Activated CD4-positive, alpha-beta T cell treated with anti-CD3 and anti-CD28 coated beads, Interleukin-2, amount 50 U/mL, for 16 hours (primary cell): ENCODE data around the gene S1PR3.

ENCODE experiments used
- DNase-seq: peaks from one replicate; pipeline ENCODE4 v3.0.0-alpha.2; 2020

The S1PR3 gene

DNA sequence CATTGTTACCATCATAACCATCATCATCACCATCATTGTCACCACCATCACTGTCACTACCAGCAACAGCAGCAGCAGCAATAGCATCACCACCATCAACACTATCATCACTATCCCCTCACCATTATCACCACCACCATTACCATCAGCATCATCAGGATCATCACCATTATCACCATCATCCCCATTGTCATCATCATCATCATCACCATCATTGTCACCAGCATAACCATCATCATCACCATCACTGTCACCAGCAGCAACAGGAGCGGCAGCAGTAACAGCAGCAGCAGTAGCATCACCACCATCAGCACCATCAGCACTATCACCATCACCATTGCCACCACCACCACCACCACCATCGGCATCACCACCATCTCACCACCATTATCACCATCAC lies 48.4 kb downstream of the S1PR3 start:
- no peak for DNase-seq

DNA sequence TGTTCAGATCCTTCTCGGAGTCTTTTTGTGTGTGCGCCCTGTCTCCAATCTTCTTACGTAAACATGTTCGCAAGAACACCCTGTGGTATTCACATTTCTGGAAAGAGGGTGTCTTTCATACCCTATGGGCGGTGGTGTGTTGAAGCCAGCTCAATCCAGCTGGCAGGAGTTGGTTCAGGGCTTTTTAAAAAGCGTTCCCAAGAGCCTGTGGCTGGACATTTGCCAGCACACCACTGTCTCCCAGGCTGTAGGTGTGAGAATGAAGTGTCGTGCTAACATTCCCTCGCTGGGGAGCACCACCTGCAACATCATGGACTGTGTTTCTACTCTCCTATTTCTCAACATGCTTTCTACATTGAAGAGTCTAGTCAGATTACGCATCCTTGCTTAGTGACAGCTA lies 51.7 kb downstream of the S1PR3 start:
- DNase-seq, result no peak

- DNase-seq, result no peak
These were observed 52.8 kb downstream of the S1PR3 start for GRCh38 chr9:89044104-89044503.

DNA sequence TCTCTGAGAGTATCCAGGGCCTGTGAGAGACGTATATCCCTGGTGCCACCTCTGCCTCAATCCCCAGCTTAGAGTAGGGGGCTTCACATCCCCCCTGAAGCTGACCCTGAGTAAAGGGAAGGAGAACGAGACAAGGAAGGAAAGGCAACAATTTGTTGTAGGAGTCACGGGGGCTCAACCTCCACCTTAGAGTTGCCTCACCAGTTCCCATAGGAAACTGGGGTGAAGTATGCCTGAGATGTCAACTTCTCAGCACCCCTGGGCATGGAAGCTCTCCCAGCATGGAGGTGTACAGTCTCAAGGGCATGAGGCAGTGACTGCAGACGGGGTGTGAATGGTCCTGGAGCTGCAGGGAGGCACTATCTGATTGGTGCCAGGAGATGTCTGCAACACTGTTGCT lies 53.6 kb downstream of the S1PR3 start:
- DNase-seq, result no peak

GRCh38 chr9:89046832-89047231 lies 55.6 kb downstream of the S1PR3 start:
- no peak for DNase-seq

GRCh38 chr9:89047667-89048066 lies 56.4 kb downstream of the S1PR3 start:
- no peak for DNase-seq

GRCh38 chr9:89048616-89049015 lies 57.3 kb downstream of the S1PR3 start:
- no peak for DNase-seq

- no peak for DNase-seq
These were observed 58.4 kb downstream of the S1PR3 start for GRCh38 chr9:89049646-89050045.

- no peak for DNase-seq
These were observed 60.3 kb downstream of the S1PR3 start for GRCh38 chr9:89051421-89052025.

DNA sequence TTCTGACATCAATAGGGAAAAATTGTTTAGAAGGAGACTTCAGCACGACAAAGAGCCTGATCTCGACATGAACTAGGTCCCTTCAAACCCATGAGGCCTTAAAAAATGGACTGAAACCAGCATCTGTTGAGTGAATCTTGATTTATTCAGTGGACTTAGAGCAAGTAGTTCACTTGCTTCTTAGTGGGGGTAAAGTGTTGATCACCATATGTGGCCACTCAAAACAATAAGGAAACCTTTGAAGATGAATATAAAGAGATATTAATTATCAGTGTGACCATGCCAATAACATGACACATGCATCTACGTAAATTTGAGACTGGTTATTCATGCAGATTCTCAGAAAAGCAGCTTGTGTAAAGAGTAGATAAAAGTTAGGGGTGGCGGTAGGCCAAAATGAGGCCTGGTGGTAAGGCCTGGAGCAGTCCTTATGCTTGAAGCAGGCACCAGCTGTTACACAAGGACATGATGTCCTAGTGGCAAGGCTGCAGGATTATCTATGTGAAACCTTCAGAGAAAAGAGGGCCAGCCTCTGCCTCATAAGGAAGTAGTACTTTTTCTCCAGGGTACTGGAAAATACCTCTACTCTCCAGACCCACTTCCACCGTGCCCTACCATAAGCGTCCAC lies 61.3 kb downstream of the S1PR3 start:
- DNase-seq, result no peak

DNA sequence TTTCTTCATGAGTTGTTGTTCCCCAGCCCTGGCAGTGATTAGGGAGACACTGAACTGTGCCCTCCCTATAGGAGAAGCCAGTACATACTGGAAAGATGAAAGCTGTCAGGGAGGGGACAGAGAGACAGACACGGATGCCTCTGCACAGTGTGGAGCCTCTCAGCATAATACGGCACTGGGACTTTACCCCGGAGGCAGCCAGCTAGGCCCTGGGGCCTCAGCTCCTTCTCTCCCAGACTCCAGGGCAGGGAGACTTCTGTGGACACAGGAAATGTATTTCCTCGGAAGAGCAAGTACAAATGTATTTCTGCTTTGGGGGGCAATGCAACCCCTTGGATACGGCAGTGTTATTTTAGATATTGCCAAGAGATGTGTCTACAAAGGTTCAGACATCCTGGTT lies 62.0 kb downstream of the S1PR3 start:
- DNase-seq, result no peak
